ENCODE results near the gene WDFY2. TPM values are rescaled to one million over a fixed set of nuclear protein-coding genes. Genes with fewer than 3 reads are reported as not detected.

The WDFY2 gene
- total RNA-seq, 1 donor from 2014 or later, result 24.8 TPM

GRCh38 chr13:51713807-51714206 is 129.5 kb downstream of the WDFY2 start:
- DNase-seq, result no peak

GRCh38 chr13:51714663-51715168 is 130.5 kb downstream of the WDFY2 start:
- DNase-seq, result no peak

- DNase-seq, result no peak
Observed at GRCh38 chr13:51715613-51716012, 131.4 kb downstream of the WDFY2 start.

GRCh38 chr13:51717786-51718398 is 133.6 kb downstream of the WDFY2 start:
- DNase-seq, result no peak

GRCh38 chr13:51719394-51719793 is 135.1 kb downstream of the WDFY2 start:
- no peak for DNase-seq

- peak; percentile 20 for DNase-seq
Observed at GRCh38 chr13:51721496-51721895, 137.2 kb downstream of the WDFY2 start.

GRCh38 chr13:51723529-51723928 is 139.3 kb downstream of the WDFY2 start:
- no peak for DNase-seq

GRCh38 chr13:51724721-51725120 is 140.5 kb downstream of the WDFY2 start:
- no peak for DNase-seq

- DNase-seq, result peak; percentile 41
Observed at GRCh38 chr13:51726446-51727193, 142.4 kb downstream of the WDFY2 start.

- DNase-seq, result peak; percentile 7
Observed at GRCh38 chr13:51727634-51728274, 143.5 kb downstream of the WDFY2 start.

- DNase-seq, result no peak
Observed at GRCh38 chr13:51728275-51728673, 144.0 kb downstream of the WDFY2 start.

GRCh38 chr13:51728972-51729371 is 144.7 kb downstream of the WDFY2 start:
- DNase-seq, result no peak

- DNase-seq, result peak; percentile 70
Observed at GRCh38 chr13:51729866-51730553, 145.7 kb downstream of the WDFY2 start.

GRCh38 chr13:51730927-51731326 is 146.7 kb downstream of the WDFY2 start:
- DNase-seq, result no peak

- DNase-seq, result peak; percentile 40
Observed at GRCh38 chr13:51731759-51732158, 147.5 kb downstream of the WDFY2 start.

- DNase-seq, result peak; percentile 5
Observed at GRCh38 chr13:51733374-51734298, 149.4 kb downstream of the WDFY2 start.

GRCh38 chr13:51734786-51735185 is 150.5 kb downstream of the WDFY2 start:
- no peak for DNase-seq

- DNase-seq, result no peak
Observed at GRCh38 chr13:51737609-51738008, 153.3 kb downstream of the WDFY2 start.

- no peak for DNase-seq
Observed at GRCh38 chr13:51738226-51738905, 154.1 kb downstream of the WDFY2 start.

GRCh38 chr13:51739027-51739764 is 154.9 kb downstream of the WDFY2 start:
- no peak for DNase-seq

All from tongue (tissue), 2 donors.